GM21447 (cell line): ENCODE results near the gene CAMK1D.
"Not testable (repeated sequence)": the region's sequence is repeated elsewhere in the genome, so short reads cannot be mapped to it uniquely, and the experiment has no call there.

Source experiments
- ATAC-seq: cut with Tn5 transposase; IDR thresholded peaks from one replicate; pipeline ENCODE4 v1.9.1; 2021; ENCODE audit not compliant: unreplicated experiment

Gene CAMK1D

DNA sequence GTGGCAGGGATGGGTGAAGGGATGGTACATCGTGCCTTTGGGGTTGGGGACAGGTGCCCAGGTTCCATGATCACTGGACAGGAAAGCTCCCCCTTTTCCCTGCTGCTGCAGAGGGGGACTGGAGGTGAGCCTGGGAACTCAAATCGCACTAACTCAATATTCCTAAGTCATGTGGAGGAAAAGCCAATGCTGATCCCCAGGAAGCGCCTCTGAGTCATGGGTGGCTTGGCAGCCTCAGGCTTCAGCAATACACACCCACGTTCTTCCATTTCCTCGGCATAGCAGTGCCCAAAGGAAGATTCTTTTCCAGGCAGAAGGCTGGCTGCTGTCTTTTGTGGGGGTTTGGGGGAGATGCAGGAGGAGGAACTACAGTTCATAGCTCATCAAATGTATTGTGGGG is 486.4 kb downstream of the CAMK1D start:
- ATAC-seq = no peak

DNA sequence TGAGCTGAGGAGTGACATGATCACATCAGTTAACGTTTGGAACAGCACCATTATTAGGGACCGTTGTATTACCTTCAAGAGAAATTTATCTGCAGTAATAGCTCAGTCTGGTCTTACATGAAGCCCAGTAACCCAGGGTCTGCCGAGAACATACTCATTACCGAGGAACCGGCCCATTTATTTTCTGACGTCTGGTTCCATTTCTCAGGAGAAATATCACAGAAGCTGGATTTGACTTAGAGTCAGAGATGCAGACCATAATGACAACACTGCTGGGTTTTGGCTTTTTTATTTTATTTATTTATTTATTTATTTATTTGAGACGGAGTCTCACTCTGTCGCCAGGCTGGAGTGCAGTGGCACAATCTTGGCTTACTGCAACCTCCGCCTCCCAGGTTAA is 489.0 kb downstream of the CAMK1D start:
- no peak for ATAC-seq

- no peak for ATAC-seq
Measured at GRCh38 chr10:12838995-12839927, 489.9 kb downstream of the CAMK1D start.

DNA sequence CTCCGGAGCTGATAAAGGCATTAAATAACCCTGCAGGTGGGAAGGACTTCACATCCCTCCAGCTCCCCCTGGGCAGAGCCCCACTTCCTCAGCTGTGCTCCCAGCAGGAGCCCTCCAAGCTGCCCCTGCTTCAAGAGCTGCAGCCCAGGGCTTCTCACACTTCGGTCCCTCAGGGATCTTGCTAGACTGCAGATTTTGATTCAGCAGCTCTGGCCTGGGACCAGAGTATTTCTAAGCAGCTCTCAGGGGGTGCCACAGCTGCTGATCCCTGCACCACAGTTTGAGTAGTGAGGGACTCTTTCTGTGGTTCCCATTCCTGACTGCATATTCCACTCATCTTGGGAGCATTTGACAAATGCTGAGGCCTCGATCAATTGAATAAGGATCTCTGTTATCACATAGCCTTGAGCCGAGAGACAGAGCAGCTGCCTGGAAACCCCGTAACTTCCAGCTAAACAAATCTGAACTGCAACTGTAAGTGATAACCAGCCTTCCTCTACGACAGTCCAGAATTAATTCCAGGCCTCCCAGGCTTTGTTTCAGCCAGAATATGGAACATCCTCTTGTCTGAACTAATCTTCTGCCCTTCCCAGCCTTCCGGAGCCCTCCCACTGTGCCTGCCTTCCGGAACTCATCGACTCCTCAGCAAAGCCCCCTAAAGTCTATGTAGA is 490.7 kb downstream of the CAMK1D start:
- ATAC-seq = no peak

DNA sequence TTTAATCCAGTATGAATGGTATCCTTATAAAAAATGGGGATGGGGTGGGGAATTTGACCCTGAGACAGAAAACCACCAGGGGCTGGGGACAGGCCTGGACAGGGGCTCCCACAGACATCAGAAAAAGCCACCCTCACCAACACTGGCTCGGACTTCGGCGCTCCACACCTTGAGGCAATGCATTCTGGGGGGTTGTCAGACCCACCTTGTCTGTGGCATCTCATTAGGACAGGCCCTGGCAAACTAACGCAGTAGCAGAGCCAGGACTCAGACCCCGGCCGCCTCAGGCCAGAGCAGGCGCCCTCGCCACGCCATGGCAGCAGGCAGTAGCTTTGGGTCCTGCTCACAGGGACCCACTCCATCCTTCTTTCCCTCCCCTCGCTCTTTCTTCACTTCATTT is 492.1 kb downstream of the CAMK1D start:
- ATAC-seq = no peak

DNA sequence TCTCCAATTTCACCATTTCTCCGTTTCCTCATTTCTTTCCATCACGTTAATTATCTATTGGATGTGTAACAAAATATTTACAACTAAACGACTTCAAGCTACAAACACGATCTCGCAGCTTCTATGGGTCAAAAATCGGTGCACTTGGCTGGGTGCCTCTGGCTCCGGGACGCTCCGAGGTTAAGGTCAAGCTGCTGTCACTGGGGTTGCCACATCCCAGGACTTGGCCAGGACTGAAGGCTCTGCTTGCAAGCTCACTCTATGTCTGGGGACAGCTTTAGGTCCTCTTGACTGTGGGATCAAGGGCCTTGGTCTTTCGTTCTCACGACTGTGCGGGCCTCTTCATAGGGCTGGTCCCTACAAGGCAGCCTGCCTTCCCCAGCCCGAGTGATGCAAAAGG is 492.5 kb downstream of the CAMK1D start:
- ATAC-seq = no peak

GRCh38 chr10:12842310-12842709 is 493.0 kb downstream of the CAMK1D start:
- ATAC-seq = no peak

- no peak for ATAC-seq
Measured at GRCh38 chr10:12843296-12843945, 494.1 kb downstream of the CAMK1D start.

DNA sequence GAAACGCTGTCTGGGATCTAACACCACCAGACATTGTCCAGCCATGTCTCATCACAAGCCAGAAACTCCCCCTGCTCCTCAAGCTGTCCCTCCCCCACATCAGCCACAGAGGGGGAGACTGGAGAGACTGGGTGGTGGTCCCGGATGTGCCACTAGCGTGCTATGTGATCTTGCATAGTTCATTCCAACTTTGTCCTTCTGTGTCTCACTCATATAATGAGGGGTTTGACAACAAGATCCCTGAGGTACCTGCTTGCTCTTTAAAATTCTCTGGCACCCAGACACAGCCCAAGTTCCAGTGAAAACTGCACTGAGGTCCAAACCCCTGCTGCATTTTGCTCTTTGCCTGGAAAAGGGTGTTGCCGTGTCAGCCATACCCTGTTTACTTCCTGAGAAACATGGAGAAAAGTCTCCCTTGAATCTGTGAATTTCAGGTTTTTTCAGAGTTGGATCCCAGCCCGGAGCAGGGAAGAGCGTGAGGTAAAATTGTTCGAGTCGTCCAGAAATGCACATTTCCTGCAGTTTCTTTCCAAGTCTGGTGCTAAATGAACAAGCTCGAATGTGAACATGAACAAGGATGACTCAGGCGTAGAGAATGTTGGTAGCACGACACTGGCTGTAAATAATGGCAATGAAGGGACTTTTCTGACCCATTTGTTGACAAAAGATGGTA is 495.6 kb downstream of the CAMK1D start:
- no peak for ATAC-seq

DNA sequence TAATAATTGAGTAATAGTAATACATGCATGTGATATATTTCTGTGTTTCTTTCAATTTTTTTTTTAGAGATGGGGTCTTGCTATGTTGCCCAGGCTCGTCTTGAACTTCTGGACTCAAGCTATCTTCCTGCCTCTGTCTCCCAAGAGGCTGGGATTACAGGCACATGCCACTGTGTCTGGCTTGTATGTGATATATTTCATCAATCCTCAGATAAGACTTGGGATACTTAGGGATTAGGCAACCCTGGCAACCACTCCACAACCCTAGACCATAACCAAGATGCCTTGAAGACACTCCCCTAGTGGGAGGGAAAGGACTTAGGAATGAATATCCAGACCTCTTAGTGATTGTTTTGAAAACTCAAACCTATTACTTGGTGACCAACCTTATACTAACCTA is 497.4 kb downstream of the CAMK1D start:
- no peak for ATAC-seq

DNA sequence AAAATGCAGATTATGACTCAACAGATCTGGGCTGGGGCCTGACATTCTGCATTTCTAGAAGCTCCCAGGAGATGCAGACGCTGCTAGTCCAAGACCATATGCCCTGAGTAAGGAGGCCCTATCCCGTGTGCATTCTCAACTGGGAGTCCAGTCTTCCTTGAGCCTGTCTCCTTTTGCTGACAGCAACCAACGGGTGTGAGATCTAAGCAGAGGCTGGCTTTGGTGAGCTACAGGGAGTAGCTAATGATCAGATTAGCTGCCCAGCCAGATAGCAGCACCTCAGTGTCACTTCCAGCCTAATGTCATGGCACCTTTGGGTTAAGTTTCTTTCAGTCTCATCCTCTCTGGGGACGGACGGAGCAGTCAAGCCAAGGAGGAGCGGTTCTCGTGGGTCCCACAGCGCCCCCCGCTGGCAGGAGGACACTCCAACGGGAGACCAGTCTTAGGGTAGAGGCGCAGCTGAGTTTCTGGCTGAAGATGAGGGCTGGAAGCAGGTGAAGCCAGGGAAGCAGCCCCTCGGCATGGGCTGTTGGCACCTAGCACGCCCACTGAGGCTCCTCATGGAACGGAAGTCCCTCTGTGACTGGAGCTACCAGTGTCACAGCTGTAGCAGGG is 498.1 kb downstream of the CAMK1D start:
- no peak for ATAC-seq

GRCh38 chr10:12848439-12849173 is 499.3 kb downstream of the CAMK1D start:
- ATAC-seq = no peak

- ATAC-seq = no peak
Measured at GRCh38 chr10:12849319-12850181, 500.2 kb downstream of the CAMK1D start.

GRCh38 chr10:12852687-12853086 is 503.3 kb downstream of the CAMK1D start:
- ATAC-seq = no peak

DNA sequence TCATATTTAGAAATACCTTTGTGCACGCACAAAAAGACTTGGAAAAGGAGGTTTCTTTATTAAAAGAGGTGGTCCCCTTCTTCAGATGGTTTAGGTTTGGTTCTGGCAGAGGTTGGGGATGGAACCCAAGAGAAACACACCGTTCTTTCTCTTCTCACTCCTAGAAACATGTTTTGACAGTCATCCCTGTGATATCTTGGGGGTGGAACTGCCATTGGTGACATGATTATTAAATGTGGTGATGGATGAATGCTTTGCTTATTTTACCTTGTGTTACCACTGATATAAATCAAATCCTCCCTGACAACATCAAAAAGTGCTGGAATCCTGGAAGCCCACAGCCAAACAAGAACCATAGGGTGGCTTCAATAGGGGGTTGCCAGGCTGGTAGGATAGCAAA is 505.6 kb downstream of the CAMK1D start:
- no peak for ATAC-seq

DNA sequence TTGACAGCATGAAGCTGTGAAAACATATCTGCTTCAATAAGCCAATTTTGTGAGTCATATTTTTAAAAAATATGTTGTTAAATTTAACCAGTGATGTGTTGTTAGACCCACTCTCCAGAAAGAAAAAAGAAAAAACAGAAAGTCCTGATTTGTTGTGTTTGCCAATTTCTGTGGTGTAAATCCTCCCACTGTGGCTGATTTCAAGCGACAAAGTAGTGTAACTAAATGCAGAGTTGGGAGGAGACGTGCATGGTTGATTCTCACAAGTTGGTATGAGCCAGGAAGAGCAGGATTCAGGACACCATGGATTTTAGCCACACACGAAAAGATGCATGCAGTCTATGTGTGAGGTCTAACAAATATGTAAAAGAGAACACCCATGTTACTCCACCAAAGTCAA is 513.1 kb downstream of the CAMK1D start:
- ATAC-seq = no peak

DNA sequence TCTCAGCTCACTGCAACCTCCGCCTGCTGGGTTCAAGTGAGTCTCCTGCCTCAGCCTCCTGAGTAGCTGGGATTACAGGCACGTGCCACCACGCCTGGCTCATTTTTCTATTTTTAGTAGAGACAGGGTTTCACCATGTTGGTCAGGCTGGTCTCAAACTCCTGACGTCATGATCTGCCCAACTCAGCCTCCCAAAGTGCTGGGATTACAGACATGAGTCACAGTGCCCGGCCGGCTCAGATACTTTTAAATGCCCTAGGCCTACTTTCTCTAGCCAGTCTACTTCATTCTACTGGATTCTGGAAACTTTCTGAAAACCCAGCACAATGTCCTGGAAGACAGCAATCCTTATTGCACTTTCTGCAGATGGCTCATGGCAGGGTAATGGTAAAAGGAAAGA is 516.2 kb downstream of the CAMK1D start:
- ATAC-seq = not testable (repeated sequence)

- no peak for ATAC-seq
Measured at GRCh38 chr10:12868229-12868628, 518.9 kb downstream of the CAMK1D start.

GRCh38 chr10:12869427-12869826 is 520.1 kb downstream of the CAMK1D start:
- ATAC-seq = no peak
